HCT116 (cell line): ENCODE results near the gene ACMSD. TPM values are rescaled to one million over a fixed set of nuclear protein-coding genes. Genes with fewer than 3 reads are reported as not detected.
"Not testable (repeated sequence)": the region's sequence is repeated elsewhere in the genome, so short reads cannot be mapped to it uniquely, and the experiment has no call there.

Experiments
- ATAC-seq: fragments of 200-7000 bp; cut with Tn5 transposase; 2 replicates; pipeline ENCODE4 v1.9.1; 2020; ENCODE audit warnings: mild to moderate bottlenecking, moderate library complexity
- BruUV-seq: library from RNA; stranded (reverse); fragments of 400-500 nt; replicated peaks from 2 replicates; lab custom pipeline; 2021; lab: Mats Ljungman, UMichigan
- CTCF ChIA-PET: fragments of 300-600 bp; sonication (Branson Sonifier 250); formaldehyde crosslinking; loops from one replicate; lab custom pipeline; 2021; ENCODE audit warnings: antibody characterized with exemption; lab: Charles Lee
- POLR2A ChIA-PET: fragments of 300-600, 350-600 bp; sonication (Branson Sonifier 250); formaldehyde crosslinking; loops from one replicate; lab custom pipeline; 2021; ENCODE audit warnings: antibody characterized with exemption; lab: Charles Lee
- RAD21 ChIA-PET, 2 experiments: fragments of 300-600 bp; sonication (Branson Sonifier 250); formaldehyde crosslinking; loops; one replicate each; lab custom pipeline; 2023; ENCODE audit warnings: low total read pairs in 2 of 2; ENCODE audit not compliant: uncharacterized antibody in 2 of 2, unreplicated experiment in 2 of 2, low non-redundant PET in 1 of 2; lab: Charles Lee
- DNase-seq: peaks from one replicate; pipeline ENCODE4 v3.0.0-alpha.2; 2010; ENCODE audit warnings: low read depth, low spot score
- H2AFZ ChIP-seq: fragments of 200-600 bp; shearing (Covaris generic), sonication (generic); 2 replicates; pipeline ENCODE4 v1.6.1; 2017; ENCODE audit warnings: low read depth, mixed run types, mixed read lengths, antibody characterized with exemption, low read length; ENCODE audit not compliant: poor library complexity, severe bottlenecking
- H3K27ac ChIP-seq: 2 replicates; pipeline ENCODE4 v1.5.1; 2012; ENCODE audit warnings: low read depth, low read length
- H3K27me3 ChIP-seq: fragments of 200-600 bp; sonication (generic); 2 replicates; pipeline ENCODE4 v1.6.1; 2016; ENCODE audit warnings: mixed run types, low read length, mixed read lengths; ENCODE audit not compliant: insufficient read depth
- H3K36me3 ChIP-seq, 2 experiments: fragments of 200-500 bp in 1 of 2; fragments of 200-600 bp in 1 of 2; sonication (Bioruptor generic) in 1 of 2; sonication (generic) in 1 of 2; 2 replicates each; pipeline versions ENCODE4 v1.5.1 to v1.6.1; 2014 to 2016; ENCODE audit warnings: low read length in 2 of 2, inconsistent platforms in 1 of 2, mixed read lengths in 1 of 2, mixed run types in 1 of 2; ENCODE audit not compliant: insufficient read depth in 2 of 2, control insufficient read depth in 1 of 2
- H3K4me1 ChIP-seq, 2 experiments: fragments of 200-600 bp in 1 of 2; sonication (generic) in 1 of 2; 2 replicates each; pipeline versions ENCODE4 v1.5.1 to v1.6.1; 2012 to 2017; ENCODE audit warnings: low read length in 2 of 2, inconsistent platforms in 1 of 2, mild to moderate bottlenecking in 1 of 2, mixed read lengths in 1 of 2, mixed run types in 1 of 2, moderate library complexity in 1 of 2; ENCODE audit not compliant: insufficient read depth in 2 of 2, control insufficient read depth in 1 of 2
- H3K4me2 ChIP-seq: fragments of 200-600 bp; sonication (generic); 2 replicates; pipeline ENCODE4 v1.6.1; 2017; ENCODE audit warnings: mixed run types, low read length, mixed read lengths
- H3K4me3 ChIP-seq, 2 experiments: fragments of 200-600 bp in 1 of 2; sonication (generic) in 1 of 2; replicated peaks in 1 of 2; 2 replicates each; pipeline ENCODE4 v1.5.1; 2011 to 2016; ENCODE audit warnings: low read length in 2 of 2, control low read depth in 1 of 2, low read depth in 1 of 2, mild to moderate bottlenecking in 1 of 2, mixed read lengths in 1 of 2, mixed run types in 1 of 2
- H3K79me2 ChIP-seq: fragments of 200-600 bp; sonication (generic); 2 replicates; pipeline ENCODE4 v1.6.1; 2017; ENCODE audit warnings: mild to moderate bottlenecking, mixed run types, low read length, moderate library complexity, mixed read lengths; ENCODE audit not compliant: insufficient read depth
- H3K9ac ChIP-seq: fragments of 200-600 bp; sonication (generic); 2 replicates; pipeline ENCODE4 v1.6.1; 2016; ENCODE audit warnings: low read length, mixed read lengths
- H3K9me2 ChIP-seq: fragments of 200-600 bp; sonication (generic), shearing (Covaris generic); 2 replicates; pipeline ENCODE4 v1.6.1; 2017; ENCODE audit warnings: mixed run types, mild to moderate bottlenecking, moderate library complexity; ENCODE audit not compliant: insufficient read depth
- H3K9me3 ChIP-seq, 2 experiments: fragments of 200-500 bp in 1 of 2; fragments of 200-600 bp in 1 of 2; sonication (Bioruptor generic) in 1 of 2; sonication (generic) in 1 of 2; 2 replicates each; pipeline ENCODE4 v1.6.1; 2014 to 2017; ENCODE audit warnings: low read length in 2 of 2, mixed read lengths in 2 of 2, inconsistent platforms in 1 of 2, low read depth in 1 of 2, mild to moderate bottlenecking in 1 of 2, mixed run types in 1 of 2, moderate library complexity in 1 of 2; ENCODE audit not compliant: control insufficient read depth in 1 of 2, insufficient read depth in 1 of 2
- H4K20me1 ChIP-seq: fragments of 200-600 bp; sonication (generic), shearing (Covaris generic); 2 replicates; pipeline ENCODE4 v1.6.1; 2017; ENCODE audit warnings: mixed run types, mild to moderate bottlenecking, moderate library complexity; ENCODE audit not compliant: insufficient read depth
- CBX3 ChIP-seq: IDR thresholded peaks from 2 replicates; pipeline ENCODE4 v1.6.1; 2012; ENCODE audit warnings: low read depth
- EGR1 ChIP-seq: IDR thresholded peaks from 2 replicates; pipeline ENCODE4 v1.6.1; 2012; ENCODE audit warnings: low read depth
- ELF1 ChIP-seq: IDR thresholded peaks from 2 replicates; pipeline ENCODE4 v1.6.1; 2012; ENCODE audit warnings: low read depth, borderline replicate concordance
- EZH2phosphoT487 ChIP-seq: fragments of 200-600 bp; IDR thresholded peaks from 2 replicates; pipeline ENCODE4 v1.6.1; 2018; ENCODE audit warnings: antibody characterized with exemption, borderline replicate concordance
- FOSL1 ChIP-seq: IDR thresholded peaks from 2 replicates; pipeline ENCODE4 v1.6.1; 2012; ENCODE audit warnings: low read depth
- JUND ChIP-seq: IDR thresholded peaks from 2 replicates; pipeline ENCODE4 v1.6.1; 2012
- POLR2A ChIP-seq: IDR thresholded peaks from 2 replicates; pipeline ENCODE4 v1.7.0; 2011; ENCODE audit warnings: borderline replicate concordance; ENCODE audit not compliant: insufficient read depth, insufficient read length; ENCODE audit errors: extremely low read depth
- POLR2AphosphoS5 ChIP-seq: IDR thresholded peaks from 2 replicates; pipeline ENCODE4 v1.6.1; 2011; ENCODE audit warnings: mild to moderate bottlenecking, low read depth, low read length, moderate library complexity
- SIN3A ChIP-seq: IDR thresholded peaks from 2 replicates; pipeline ENCODE4 v1.6.1; 2012; ENCODE audit warnings: low read depth
- SRF ChIP-seq: IDR thresholded peaks from 2 replicates; pipeline ENCODE4 v1.6.1; 2012; ENCODE audit warnings: low read depth
- TCF7L2 ChIP-seq: IDR thresholded peaks from 2 replicates; pipeline ENCODE4 v1.7.0; 2011; ENCODE audit warnings: borderline replicate concordance, inconsistent platforms; ENCODE audit not compliant: insufficient read depth, insufficient read length; ENCODE audit errors: extremely low read depth
- ZFX ChIP-seq: fragments of 450-650 bp; IDR thresholded peaks from 2 replicates; pipeline ENCODE4 v1.6.1; 2017
- ZNF274 ChIP-seq: fragments of 200-500 bp; sonication (Bioruptor generic); IDR thresholded peaks from 2 replicates; pipeline ENCODE4 v1.6.1; 2014; ENCODE audit warnings: mild to moderate bottlenecking, low read depth, low read length, inconsistent platforms
- intact Hi-C: fragments of 100-400 bp; cut with micrococcal nuclease; formaldehyde crosslinking; loops from 2 replicates; pipeline ENCODE4 v1.10.0; 2022
- total RNA-seq: library from RNA; stranded (reverse); gene quantifications from one replicate; pipeline ENCODE4 v1.2.1, GENCODE V29; 2021; ENCODE audit not compliant: unreplicated experiment
- TF ChIP-seq, protein P1 (sequence below): IDR thresholded peaks from 2 replicates; pipeline ENCODE4 v1.6.1; 2012; ENCODE audit warnings: low read depth
- TF ChIP-seq, protein P2 (sequence below): IDR thresholded peaks from 2 replicates; pipeline ENCODE4 v1.6.1; 2011; ENCODE audit warnings: mild to moderate bottlenecking, low read length, moderate library complexity; ENCODE audit not compliant: insufficient replicate concordance; ENCODE audit errors: extremely low read depth
- TF ChIP-seq, protein P3 (sequence below): IDR thresholded peaks from 2 replicates; pipeline ENCODE4 v1.6.1; 2012

ACMSD gene
- total RNA-seq, 1 experiment from 2014 or later, result not detected

DNA sequence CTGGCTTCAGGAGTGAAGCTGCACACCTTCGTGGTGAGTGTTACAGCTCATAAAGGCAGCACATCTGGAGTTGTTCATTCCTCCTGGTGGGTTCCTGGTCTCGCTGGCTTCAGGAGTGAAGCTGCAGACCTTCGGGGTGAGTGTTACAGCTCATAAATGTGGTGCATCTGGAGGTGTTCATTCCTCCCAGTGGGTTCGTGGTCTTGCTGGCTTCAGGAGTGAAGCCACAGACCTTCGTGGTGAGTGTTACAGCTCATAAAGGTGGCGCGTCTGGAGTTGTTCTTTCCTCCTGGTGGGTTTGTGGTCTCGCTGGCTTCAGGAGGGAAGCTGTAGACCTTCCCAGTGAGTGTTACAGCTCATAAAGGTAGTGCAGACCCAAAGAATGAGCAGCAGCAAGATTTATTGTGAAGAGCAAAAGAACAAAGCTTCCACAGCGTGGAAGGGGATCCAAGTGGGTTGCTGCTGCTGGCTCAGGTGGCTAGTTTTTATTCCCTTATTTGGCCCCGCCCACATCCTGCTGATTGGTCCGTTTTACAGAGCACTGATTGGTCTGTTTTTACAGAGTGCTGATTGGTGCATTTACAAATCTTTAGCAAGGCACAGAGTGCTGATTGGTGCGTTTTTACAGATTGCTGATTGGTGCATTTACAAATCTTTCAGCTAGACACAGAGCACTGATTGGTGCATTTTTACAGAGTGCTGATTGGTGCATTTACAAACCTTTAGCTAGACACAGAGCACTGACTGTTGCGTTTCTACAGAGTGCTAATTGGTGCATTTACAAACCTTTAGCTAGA lies 34.6 kb upstream of the ACMSD start:
- H3K27ac ChIP-seq, POLR2A ChIA-PET, H3K9me3 ChIP-seq, H3K36me3 ChIP-seq, H3K4me2 ChIP-seq, ATAC-seq, H3K4me1 ChIP-seq, RAD21 ChIA-PET, H3K9me2 ChIP-seq, intact Hi-C loops, H3K79me2 ChIP-seq, H3K9ac ChIP-seq, BruUV-seq, H3K4me3 ChIP-seq, CTCF ChIA-PET, H4K20me1 ChIP-seq, H2AFZ ChIP-seq, DNase-seq, H3K27me3 ChIP-seq: not testable (repeated sequence)

DNA sequence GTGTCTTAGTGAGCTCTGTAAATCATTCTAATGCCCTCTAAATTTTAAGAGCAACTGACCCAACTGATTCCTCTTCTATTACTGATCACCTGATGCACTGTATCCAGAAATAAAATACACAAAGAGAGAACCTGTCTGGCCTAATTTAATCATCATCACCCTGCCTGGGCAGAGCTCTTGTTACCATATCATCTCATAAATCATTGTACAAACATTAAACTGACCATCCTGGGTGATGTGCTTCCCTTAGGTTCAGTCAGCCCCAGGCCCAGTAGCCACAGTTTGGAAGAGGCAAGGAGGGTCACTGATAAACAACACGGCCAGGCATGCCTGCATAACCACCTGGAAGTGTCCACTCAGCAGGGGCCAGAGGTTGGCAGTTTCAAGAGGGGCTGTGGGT lies 22.7 kb upstream of the ACMSD start:
- H2AFZ ChIP-seq, result no peak overlapping the region
- peaks cover 4 to 22% of the 10 kb centered on the region in 2 experiments; a peak in 3 of 4 replicates for H3K4me1 ChIP-seq
- H3K27ac ChIP-seq, result no peak overlapping the region
- DNase-seq, result no peak
- no peak overlapping the region for H3K9ac ChIP-seq
- no peak for ATAC-seq
- CTCF ChIA-PET, result no interaction called here
- no peaks in the 10 kb centered on the region for H3K36me3 ChIP-seq
- intact Hi-C loops, result no loop called here
- H3K9me2 ChIP-seq, result no peaks in the 10 kb centered on the region
- H3K4me2 ChIP-seq, result no peak overlapping the region
- POLR2A ChIA-PET, result no interaction called here
- peaks cover 0 to 5% of the 10 kb centered on the region in 2 experiments; a peak in 1 of 4 replicates for H3K9me3 ChIP-seq
- H3K27me3 ChIP-seq, result no peaks in the 10 kb centered on the region
- BruUV-seq, result no TSS peak
- H3K79me2 ChIP-seq, result no peaks in the 10 kb centered on the region
- H4K20me1 ChIP-seq, result no peaks in the 10 kb centered on the region
- RAD21 ChIA-PET, result no interaction called here
- no peak overlapping the region for H3K4me3 ChIP-seq
- TF ChIP-seq POLR2AphosphoS5 (no peak), SRF (no peak), ZFX (no peak), EZH2phosphoT487 (no peak), CBX3 (no peak), EGR1 (no peak), TCF7L2 (no peak), SIN3A (no peak), ELF1 (no peak), JUND (no peak), POLR2A (no peak), FOSL1 (no peak), ZNF274 (no peak)
- TF ChIP-seq, protein P1, sequence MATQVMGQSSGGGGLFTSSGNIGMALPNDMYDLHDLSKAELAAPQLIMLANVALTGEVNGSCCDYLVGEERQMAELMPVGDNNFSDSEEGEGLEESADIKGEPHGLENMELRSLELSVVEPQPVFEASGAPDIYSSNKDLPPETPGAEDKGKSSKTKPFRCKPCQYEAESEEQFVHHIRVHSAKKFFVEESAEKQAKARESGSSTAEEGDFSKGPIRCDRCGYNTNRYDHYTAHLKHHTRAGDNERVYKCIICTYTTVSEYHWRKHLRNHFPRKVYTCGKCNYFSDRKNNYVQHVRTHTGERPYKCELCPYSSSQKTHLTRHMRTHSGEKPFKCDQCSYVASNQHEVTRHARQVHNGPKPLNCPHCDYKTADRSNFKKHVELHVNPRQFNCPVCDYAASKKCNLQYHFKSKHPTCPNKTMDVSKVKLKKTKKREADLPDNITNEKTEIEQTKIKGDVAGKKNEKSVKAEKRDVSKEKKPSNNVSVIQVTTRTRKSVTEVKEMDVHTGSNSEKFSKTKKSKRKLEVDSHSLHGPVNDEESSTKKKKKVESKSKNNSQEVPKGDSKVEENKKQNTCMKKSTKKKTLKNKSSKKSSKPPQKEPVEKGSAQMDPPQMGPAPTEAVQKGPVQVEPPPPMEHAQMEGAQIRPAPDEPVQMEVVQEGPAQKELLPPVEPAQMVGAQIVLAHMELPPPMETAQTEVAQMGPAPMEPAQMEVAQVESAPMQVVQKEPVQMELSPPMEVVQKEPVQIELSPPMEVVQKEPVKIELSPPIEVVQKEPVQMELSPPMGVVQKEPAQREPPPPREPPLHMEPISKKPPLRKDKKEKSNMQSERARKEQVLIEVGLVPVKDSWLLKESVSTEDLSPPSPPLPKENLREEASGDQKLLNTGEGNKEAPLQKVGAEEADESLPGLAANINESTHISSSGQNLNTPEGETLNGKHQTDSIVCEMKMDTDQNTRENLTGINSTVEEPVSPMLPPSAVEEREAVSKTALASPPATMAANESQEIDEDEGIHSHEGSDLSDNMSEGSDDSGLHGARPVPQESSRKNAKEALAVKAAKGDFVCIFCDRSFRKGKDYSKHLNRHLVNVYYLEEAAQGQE, result no peak
- TF ChIP-seq, protein P2, sequence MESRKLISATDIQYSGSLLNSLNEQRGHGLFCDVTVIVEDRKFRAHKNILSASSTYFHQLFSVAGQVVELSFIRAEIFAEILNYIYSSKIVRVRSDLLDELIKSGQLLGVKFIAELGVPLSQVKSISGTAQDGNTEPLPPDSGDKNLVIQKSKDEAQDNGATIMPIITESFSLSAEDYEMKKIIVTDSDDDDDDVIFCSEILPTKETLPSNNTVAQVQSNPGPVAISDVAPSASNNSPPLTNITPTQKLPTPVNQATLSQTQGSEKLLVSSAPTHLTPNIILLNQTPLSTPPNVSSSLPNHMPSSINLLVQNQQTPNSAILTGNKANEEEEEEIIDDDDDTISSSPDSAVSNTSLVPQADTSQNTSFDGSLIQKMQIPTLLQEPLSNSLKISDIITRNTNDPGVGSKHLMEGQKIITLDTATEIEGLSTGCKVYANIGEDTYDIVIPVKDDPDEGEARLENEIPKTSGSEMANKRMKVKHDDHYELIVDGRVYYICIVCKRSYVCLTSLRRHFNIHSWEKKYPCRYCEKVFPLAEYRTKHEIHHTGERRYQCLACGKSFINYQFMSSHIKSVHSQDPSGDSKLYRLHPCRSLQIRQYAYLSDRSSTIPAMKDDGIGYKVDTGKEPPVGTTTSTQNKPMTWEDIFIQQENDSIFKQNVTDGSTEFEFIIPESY, result no peak
- TF ChIP-seq, protein P3, sequence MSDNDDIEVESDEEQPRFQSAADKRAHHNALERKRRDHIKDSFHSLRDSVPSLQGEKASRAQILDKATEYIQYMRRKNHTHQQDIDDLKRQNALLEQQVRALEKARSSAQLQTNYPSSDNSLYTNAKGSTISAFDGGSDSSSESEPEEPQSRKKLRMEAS, result no peak
